Measurements from ENCODE around the gene SLC6A2.

- TF ChIP-seq EP300 (IDR thresholded peaks at IDR 0.05) (no peak), CTCF (IDR thresholded peaks at IDR 0.05) (no peak)
Measured at GRCh38 chr16:55686671-55687070, 30.9 kb downstream of the SLC6A2 start.
